GM18861 (cell line): ENCODE results near the gene METTL25.
A peak's percentile ranks its signal among the peaks of the same experiment; 100 is the strongest.
"Not testable (repeated sequence)": the region's sequence is repeated elsewhere in the genome, so short reads cannot be mapped to it uniquely, and the experiment has no call there.

Source experiments
- ATAC-seq: cut with Tn5 transposase; IDR thresholded peaks from one replicate; pipeline ENCODE4 v1.9.1; 2021; ENCODE audit not compliant: unreplicated experiment

The METTL25 gene, protein sequence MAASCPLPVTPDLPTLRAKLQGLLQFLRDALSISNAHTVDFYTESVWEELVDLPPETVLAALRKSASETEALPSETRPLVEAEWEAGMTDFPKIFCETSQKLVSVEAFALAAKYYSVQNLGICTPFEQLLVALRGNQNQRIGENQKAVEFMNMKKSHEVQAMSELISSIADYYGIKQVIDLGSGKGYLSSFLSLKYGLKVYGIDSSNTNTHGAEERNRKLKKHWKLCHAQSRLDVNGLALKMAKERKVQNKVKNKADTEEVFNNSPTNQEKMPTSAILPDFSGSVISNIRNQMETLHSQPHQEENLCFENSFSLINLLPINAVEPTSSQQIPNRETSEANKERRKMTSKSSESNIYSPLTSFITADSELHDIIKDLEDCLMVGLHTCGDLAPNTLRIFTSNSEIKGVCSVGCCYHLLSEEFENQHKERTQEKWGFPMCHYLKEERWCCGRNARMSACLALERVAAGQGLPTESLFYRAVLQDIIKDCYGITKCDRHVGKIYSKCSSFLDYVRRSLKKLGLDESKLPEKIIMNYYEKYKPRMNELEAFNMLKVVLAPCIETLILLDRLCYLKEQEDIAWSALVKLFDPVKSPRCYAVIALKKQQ

DNA sequence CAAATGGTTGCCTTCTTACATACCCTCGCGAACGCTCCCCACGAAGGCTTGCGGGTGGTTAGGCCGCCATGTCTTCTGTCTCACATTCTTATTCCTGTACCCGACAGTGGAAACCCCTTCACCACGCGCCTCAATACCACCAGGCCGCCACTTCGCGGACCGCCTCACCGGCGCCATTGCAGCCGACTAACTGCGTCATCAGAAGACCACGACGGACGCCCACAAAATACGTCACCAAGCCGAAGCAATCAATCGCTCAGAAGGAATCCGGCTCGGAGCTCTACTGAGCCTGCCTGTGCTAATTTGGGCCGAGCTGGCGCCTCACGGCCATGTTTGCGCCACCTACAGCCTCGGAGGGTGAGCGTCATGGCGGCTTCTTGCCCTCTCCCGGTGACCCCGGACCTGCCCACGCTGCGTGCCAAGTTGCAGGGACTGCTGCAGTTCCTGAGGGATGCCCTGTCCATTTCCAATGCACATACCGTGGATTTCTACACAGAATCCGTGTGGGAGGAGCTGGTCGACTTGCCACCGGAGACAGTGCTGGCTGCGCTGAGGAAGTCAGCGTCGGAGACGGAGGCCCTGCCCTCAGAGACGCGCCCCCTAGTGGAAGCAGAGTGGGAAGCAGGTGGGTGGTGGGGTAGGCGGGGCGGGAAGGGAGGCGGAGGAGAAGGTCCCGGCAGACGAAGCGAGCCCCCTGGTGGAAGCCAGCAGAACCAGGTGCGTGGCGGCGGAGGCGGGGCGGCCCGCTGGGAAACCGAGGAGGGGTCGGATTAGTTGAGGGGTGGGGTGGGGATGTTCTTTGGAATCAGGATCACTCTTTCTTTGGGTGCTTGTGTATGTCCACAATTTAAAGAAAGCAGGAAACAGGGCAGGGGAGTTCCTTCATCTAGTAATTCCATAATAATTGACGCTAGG lies at the start of gene METTL25, which contains the start of gene CCDC59:
Gene METTL25, plus strand, starts transcription at position 330 of the 915 bp plus-strand sequence. Its CDS starts 37 bp downstream, at position 367.
Gene CCDC59, minus strand, starts transcription at position 188 of the 915 bp plus-strand sequence. Its CDS starts 11 bp downstream, at position 177.
- peak; percentile 92 for ATAC-seq

DNA sequence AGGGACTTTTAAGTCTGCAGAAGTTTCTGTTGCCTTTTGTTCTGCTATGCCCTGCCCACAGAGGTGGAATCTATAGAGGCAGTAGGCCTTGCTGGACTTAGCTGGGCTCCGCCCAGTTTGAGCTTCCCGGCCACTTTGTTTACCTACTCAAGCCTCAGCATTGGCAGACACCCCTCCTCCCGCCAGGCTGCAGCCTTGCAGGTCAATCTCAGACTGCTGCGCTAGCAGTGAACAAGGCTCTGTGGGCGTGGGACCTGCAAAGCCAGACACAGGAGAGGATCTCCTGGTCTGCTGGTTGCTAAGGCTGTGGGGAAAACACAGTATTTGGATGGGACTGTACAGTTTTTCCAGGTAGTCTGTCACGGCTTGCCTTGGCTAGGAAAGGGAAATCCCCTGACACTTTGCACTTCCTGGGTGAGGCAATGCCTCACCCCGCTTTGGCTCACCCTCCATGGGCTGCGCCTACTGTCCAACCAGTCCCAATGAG lies 43.9 kb upstream of the METTL25 start:
- no peak for ATAC-seq

DNA sequence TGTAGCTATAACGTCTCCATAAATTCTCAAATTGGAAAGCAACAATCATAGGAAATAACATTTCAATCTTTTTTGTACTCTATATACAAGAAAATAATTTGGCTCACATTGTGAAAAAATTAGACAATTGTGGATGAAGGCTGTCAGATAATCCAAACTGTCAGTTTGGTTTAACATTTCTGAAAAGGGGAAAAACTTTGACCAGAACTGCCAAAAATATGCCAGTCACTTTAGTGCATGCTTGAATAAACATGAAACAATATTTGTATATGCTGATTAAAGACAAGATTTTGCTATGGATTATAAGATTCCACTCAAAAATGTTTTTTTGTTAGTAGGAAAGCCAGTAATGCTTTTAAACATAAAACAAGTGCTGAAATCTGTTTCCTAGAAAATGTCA lies 39.1 kb upstream of the METTL25 start:
- ATAC-seq = no peak

DNA sequence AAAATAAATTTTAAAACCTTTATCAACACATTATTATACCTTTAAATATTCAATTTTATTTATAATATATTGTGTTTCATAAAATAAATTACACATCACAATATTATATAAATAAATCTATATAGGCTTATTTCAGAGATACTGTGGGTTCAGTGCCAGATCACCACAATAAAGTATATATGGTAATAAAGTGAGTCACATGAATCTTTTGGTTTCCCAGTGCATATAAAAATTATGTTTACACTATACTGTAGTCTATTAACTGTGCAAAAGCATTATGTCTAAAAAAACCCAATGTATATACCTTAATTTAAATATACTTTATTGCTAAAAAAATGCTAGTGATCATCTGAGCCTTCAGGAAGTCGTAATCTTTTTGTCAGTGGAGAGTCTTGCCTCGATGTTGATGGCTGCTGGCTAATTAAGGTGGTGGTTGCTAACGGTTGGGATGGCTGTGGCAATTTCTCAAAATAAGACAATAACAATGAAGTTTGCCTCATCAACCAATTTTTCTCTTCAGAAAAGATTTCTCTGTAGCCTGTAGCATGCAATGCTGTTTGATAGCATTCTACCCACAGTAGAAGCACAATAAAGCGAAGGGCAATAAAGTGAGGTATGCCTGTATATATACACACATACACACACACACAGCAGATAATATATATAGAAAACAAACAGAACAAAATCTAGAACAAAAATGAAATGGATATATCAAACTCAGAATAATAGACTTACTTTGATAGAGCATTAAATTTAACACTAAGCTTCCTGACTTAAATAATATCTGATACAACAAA lies 32.6 kb upstream of the METTL25 start:
- ATAC-seq = no peak

DNA sequence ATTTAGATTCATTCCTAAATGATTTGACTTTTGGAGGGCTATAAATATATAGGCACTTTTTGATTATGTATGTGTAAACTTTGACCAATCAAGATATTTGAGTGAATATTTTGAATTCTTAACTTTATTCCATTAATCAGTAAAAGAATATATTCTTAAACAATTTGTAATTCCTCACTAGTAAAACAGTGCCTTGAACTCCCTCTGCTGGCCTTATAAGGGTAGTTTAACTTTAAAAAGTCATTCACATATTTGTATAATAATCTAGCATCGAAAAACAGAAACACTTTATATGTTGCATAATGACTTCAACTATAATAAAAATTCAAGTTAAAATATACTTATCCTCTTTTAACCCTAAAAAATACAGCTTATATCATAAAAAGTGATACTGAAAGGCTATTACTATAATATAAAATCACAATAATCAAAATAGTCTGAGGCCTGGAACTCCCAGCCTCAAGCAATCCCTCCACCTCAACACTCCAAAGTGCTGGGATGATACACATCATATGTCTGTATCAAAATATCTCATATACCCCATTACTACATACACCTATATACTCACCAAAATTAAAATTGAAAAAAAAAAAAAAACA lies 31.3 kb upstream of the METTL25 start:
- ATAC-seq = peak; percentile 62

DNA sequence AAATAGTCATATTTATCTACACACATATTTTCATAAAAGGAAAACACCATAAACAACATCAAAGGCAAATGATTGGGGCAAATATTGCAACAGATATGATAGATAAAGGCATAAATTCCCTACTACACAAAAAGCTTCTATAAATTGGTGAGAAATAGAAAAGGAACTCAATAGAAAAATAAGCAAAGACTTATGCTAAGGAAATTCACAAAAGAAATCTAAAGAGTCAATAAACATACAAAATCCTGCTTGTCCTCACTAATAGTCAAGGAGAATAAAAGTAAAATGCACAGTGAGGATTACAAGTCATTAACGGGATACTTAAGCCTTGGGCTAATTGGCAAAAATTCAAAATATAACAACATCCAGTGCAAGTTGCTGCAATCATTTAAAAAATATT lies 30.5 kb upstream of the METTL25 start:
- ATAC-seq = no peak

DNA sequence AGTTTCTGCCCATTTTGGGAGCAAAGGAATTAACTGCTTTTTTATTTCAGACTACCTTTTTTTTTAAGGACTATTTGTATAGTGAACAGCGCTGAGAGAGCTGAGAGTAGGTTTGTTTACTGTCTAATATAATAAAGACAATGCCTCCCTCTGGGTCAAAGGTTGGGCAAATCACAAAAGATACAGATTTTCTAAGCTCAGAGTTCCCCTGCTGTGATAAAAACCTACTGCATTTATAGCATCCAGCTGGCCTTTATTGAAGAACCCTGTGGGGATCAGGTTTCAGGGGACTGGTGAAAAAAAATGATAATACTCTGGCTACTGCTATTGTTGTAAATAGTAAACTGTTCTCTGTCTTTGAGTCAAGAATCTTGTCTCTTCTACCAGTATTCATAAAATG lies 28.8 kb upstream of the METTL25 start:
- no peak for ATAC-seq

DNA sequence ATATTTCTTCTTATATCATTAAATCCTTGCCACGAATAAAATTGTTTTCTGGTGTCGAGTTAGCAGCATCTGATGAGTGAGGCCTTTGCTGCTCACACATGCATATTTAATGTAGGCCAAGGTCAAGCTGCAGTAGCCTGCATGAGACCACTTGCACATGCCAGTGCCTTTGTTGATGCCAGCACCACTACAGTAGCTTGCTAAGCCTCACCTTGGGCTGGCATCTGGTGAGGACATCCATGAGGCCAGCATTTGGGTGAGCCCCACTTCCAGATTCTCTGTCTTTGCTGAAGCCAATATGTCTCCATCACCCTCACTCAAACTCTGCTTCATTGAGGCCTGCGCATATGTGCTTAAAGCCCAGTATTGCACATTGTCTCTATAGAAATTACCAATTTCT lies 8.2 kb upstream of the METTL25 start:
- no peak for ATAC-seq

DNA sequence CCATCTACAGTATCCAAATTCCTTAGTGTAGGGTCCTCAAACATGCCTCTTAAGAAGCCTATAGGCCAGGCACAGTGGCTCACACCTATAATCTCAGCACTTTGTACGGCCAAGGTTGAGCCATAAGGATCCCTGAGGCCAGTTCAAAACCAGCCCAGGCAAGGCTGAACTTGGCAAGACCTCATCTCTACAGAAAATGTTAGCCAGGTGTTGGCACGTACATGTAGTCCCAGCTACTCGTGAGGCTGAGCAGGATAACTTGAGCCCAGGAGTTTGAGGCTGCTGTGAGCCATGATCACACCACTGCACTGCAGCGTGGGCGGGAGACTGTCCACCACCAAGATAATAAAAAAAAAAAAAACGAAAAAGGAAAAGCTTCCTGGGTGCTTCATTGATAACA lies 6.9 kb upstream of the METTL25 start:
- ATAC-seq = no peak

DNA sequence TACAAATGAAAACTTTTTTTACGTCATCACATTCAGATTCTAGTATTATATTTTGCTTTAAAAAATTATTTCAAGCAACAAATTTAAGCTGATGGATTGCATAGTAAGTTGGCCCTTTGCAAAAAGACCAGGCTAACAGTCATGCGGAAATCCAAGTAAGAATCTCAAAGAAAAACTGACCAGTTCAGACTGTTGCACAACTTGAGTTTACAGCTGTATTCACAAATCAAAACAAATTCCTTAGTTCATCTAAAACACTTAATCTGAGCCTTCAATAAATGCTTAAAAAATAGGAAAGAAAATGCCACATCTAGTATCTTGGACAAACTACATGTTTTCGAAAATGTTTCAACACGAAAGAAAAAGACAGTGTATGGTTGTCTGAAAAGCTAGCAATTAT lies 989 bp upstream of the METTL25 start:
- ATAC-seq = no peak

DNA sequence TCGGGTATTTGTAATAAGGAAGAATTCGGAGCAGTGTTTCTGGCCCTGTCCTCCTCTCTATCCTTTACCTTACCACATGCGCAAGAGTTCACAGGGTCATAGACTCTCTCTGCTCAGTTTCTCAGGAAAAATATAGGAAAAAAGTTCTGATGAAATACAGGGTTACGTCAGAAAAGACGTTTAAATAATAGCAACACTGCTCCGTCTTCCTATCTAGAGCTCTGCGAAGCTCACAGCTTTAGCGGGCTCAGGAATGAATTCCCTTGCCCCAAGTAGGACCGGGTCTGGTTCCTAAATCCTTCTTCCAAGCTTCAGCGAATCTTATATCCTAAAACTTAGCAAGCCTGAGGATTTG lies 507 bp upstream of the METTL25 start:
- ATAC-seq = no peak

DNA sequence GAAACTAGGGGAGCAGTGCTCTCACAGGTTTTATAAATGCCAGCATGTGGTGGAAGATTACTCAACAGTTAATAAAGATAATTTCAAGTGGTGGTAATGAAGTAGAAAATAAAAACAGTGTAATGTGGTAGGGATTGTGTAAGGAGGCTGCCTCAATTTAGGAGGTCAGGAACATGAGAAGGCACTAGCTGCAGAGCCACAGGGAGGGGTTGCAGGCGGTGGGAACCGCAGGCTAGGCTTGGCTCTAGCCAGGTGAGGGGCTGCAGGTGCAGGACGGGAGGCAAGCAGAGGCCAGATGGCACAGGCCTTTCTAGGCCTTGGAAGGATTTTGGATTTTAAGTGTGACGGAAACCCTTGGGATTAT lies 768 bp downstream of the METTL25 start:
- peak; percentile 14 for ATAC-seq

DNA sequence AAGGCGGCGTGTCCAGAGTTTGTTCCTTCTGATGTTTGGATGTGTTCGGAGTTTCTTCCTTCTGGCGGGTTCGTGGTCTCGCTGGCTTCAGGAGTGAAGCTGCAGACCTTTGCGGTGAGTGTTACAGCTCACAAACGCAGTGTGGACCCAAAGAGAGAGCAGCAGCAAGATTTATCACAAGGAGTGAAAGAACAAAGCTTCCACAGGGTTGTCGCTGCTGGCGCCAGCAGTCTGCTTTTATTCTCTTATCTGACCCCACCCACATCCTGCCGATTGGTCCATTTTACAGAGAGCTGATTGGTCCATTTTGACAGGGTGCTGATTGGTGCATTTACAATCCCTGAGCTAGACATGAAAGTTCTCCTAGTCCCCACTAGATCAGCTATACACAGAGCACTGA lies 2.5 kb downstream of the METTL25 start:
- ATAC-seq = not testable (repeated sequence)

DNA sequence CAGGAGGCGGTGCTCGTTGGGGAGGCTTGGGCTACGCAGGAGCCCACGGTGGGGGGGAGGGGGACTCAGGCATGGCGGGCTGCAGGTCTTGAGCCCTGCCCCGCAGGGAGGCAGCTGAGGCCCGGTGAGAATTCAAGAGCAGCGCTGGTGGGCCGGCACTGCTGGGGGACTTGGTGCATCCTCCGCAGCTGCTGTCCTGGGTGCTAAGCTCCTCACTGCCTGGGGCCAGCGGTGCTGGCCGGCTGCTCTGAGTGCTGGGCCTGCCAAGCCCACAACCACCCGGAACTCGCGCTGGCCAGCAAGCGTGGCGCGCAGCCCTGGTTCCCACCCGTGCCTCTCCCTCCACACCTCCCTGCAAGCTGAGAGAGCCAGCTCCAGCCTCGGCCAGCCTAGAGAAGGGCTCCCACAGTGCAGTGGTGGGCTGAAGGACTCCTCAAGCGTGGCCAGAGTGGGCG lies 3.2 kb downstream of the METTL25 start:
- ATAC-seq = no peak

DNA sequence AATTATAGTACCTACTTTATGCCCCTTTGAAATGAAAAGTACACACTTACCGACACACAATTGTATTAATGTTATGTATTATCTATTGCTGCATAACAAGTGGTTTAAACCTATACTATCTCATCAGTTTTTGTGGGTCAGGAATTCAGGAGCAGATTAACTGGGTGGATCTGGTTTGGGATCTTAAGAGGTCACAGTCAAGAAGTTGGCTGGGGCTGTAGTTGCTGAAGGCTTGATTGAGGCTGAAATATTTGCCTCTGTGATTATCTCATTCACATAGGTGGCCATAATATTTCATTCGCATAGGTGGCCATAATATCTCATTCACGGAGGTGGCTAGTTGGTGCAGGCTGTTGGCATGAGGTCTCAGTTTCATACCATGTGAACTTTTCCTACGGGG lies 5.7 kb downstream of the METTL25 start:
- ATAC-seq = no peak

DNA sequence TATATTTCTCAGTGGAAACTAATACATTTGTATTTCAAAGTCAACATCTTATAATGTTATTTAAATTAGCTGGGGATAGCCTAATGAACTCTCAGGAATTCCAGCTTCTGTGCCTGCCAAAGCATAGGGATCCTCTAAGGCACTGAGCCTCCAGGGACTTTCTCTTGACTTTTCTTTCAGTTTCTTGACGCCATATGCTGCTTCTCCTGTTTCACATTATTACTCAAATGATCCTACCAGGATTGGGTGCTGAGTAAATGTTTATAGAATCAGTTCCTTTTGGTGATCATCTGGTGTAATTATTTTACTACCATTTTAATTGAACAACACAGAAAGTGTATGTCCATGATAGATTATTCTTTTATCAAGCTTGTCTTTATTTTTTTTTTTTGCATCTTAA lies 7.9 kb downstream of the METTL25 start:
- no peak for ATAC-seq

DNA sequence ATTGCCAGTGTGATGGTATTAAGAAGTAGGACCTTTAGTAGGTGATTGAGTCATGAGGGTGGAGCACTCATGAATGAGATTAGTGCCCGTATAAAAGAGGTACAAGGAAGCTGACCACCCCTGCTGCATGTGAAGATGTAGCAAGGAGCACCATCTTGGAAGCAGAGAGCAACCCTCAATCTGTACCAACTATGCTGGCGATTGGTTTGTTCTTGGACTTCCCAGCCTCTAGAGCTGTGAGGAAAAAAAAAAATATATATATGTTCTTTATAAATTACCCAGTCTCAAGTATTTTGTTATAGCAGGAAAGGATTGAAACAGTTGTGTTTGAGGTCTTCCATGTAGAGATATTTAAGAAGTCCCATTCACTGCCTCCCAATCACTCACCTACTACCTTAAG lies 16.9 kb downstream of the METTL25 start:
- no peak for ATAC-seq

DNA sequence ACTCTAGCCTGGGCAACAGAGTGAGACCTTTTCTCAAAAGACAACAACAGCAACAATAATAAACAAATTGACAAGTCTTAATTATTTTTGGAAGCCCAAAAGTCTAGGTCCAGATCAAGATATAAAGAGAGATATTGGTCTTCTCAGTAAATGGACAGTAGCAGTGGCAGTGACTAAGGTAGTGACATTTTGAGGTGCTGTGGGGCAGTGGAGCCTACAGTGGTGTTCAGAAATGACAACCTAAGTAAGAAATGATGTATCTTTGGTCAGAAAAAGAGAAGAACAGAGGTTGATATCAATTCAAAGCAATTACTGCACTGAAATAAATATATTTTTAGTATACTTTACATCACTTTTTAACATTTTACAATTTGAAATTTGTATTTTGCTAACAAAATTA lies 20.7 kb downstream of the METTL25 start:
- ATAC-seq = no peak

DNA sequence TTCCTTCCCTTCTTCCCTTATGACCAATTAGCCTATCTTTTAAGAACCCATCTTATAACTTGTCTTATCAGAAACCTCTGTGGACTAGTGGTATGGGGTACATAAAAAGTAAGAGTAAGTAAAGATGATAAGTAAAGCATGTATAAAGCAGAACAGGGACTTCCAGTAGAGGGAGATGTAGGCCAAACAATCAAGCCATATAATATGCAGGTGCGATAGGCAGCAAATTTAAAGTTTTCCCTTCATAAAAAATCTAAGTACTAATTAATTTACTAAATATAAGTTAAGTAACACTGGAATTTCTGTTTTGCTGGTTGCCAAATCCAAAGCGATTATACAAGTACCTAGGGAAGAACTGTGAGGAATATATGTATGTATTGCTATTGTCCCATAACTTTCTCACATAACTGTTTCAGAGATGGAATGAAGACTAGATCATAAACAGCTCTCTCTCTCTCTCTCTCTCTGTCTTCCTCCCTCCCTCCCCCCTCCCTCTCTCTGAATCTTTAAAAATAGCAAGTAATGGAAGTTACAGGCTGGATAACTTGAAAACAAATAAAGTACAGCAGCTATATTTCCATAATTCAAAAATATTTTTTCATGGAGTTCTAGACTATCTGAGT lies 25.7 kb downstream of the METTL25 start:
- ATAC-seq = peak; percentile 67

DNA sequence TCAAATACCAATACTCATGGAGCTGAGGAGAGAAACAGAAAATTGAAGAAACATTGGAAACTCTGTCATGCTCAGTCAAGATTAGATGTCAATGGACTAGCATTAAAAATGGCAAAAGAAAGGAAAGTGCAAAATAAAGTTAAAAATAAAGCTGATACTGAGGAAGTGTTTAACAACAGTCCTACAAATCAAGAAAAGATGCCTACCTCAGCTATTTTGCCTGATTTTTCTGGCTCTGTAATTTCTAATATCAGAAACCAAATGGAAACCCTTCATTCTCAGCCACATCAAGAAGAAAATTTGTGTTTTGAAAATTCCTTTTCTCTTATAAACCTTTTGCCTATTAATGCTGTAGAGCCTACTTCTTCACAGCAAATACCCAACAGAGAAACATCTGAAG lies 40.5 kb downstream of the METTL25 start:
- no peak for ATAC-seq
